HepG2 (cell line): Measurements from ENCODE around the gene RGL3. TPM values are rescaled to one million over a fixed set of nuclear protein-coding genes. Genes with fewer than 3 reads are reported as not detected.

ENCODE experiments used
- ATAC-seq: fragments of 200-7000 bp; cut with Tn5 transposase; 3 replicates; pipeline ENCODE4 v1.9.1; 2020; ENCODE audit warnings: mild to moderate bottlenecking, moderate library complexity
- BruUV-seq: library from RNA; stranded (reverse); fragments of 400-500 nt; replicated peaks from 2 replicates; lab custom pipeline; 2021; lab: Mats Ljungman, UMichigan
- CTCF ChIA-PET: fragments of 300-600 bp; formaldehyde crosslinking; extraction: SDS; loops from one replicate; lab custom pipeline; 2021; ENCODE audit warnings: low total read pairs, inconsistent platforms, low intra/inter-chr PET ratio; lab: Yijun Ruan, JAX
- POLR2A ChIA-PET: fragments of 350-600 bp; sonication (Branson Sonifier 250); formaldehyde crosslinking; loops from one replicate; lab custom pipeline; 2020; ENCODE audit warnings: antibody characterized with exemption, inconsistent platforms; lab: Yijun Ruan, JAX
- DNase-seq: peaks from one replicate; pipeline ENCODE4 v3.0.0-alpha.2; 2015; ENCODE audit warnings: low spot score
- FAIRE-seq: peaks from 3 replicates; lab custom pipeline; 2011; peaks lifted over from hg19 to GRCh38; lab: Jason Lieb, UNC
- H2AFZ ChIP-seq: one replicate; pipeline ENCODE4 v1.6.1; 2011; ENCODE audit warnings: low read length, inconsistent platforms
- H3K27ac ChIP-seq: fragments of 300-600 bp; 3 replicates; pipeline ENCODE4 v1.8.0; 2011; ENCODE audit warnings: mixed run types, mild to moderate bottlenecking, mixed read lengths, low read length, inconsistent platforms; ENCODE audit not compliant: insufficient read depth; ENCODE audit errors: extremely low read length
- H3K27me3 ChIP-seq, 2 experiments: fragments of 200-600 bp in 1 of 2; 2 replicates in 1 of 2; 3 replicates in 1 of 2; pipeline versions ENCODE4 v1.6.0 to v1.8.0; 2011; ENCODE audit warnings: low read length in 2 of 2, mild to moderate bottlenecking in 2 of 2, moderate library complexity in 2 of 2, inconsistent platforms in 1 of 2; ENCODE audit not compliant: insufficient read depth in 2 of 2, control insufficient read depth in 1 of 2
- H3K36me3 ChIP-seq, 2 experiments: fragments of 200-600 bp in 1 of 2; replicated peaks in 1 of 2; 2 replicates in 1 of 2; 3 replicates in 1 of 2; pipeline versions ENCODE4 v1.5.1 to v1.8.0; 2011; ENCODE audit warnings: low read length in 2 of 2, inconsistent platforms in 1 of 2; ENCODE audit not compliant: insufficient read depth in 2 of 2, control insufficient read depth in 1 of 2
- H3K4me1 ChIP-seq: 2 replicates; pipeline ENCODE4 v1.5.1; 2012; ENCODE audit warnings: low read length, inconsistent platforms; ENCODE audit not compliant: insufficient read depth
- H3K4me2 ChIP-seq: 2 replicates; pipeline ENCODE4 v1.6.0; 2011; ENCODE audit warnings: low read depth, low read length, inconsistent platforms
- H3K4me3 ChIP-seq, 3 experiments: fragments of 200-600 bp in 1 of 3; sonication (generic), shearing (Covaris generic) in 1 of 3; replicated peaks in 1 of 3; 2 replicates each; pipeline ENCODE4 v1.5.1; 2011 to 2016; ENCODE audit warnings: low read length in 3 of 3, inconsistent platforms in 2 of 3, low read depth in 2 of 3, mild to moderate bottlenecking in 2 of 3, control low read depth in 1 of 3, mixed read lengths in 1 of 3; ENCODE audit not compliant: insufficient read depth in 1 of 3
- H3K79me2 ChIP-seq: one replicate; pipeline ENCODE4 v1.6.1; 2011; ENCODE audit warnings: low read length, inconsistent platforms; ENCODE audit not compliant: insufficient read depth
- H3K9ac ChIP-seq: 2 replicates; pipeline ENCODE4 v1.6.0; 2011; ENCODE audit warnings: mild to moderate bottlenecking, low read depth, low read length, inconsistent platforms; ENCODE audit not compliant: insufficient read depth
- H3K9me3 ChIP-seq: 2 replicates; pipeline ENCODE4 v1.5.1; 2012; ENCODE audit warnings: mild to moderate bottlenecking, low read length
- H4K20me1 ChIP-seq: 2 replicates; pipeline ENCODE4 v1.6.0; 2011; ENCODE audit warnings: inconsistent platforms, mild to moderate bottlenecking, low read length, moderate library complexity; ENCODE audit not compliant: insufficient read depth
- AGO2 ChIP-seq: fragments of 200-400 bp; formaldehyde crosslinking; optimal IDR thresholded peaks from 2 replicates; pipeline ENCODE3; 2017; ENCODE audit warnings: mild to moderate bottlenecking, low read depth, low read length, moderate library complexity
- MBNL3 ChIP-seq: fragments of 250-450 bp; sonication (Bioruptor Pico); conservative IDR thresholded peaks from 2 replicates; pipeline ENCODE4 v1.8.0; 2022; ENCODE audit warnings: mild to moderate bottlenecking, inconsistent platforms
- POLR2G ChIP-seq: fragments of 200-400 bp; formaldehyde crosslinking; IDR thresholded peaks from 2 replicates; pipeline ENCODE4 v1.6.1; 2018; ENCODE audit warnings: mild to moderate bottlenecking, low read depth, low read length, moderate library complexity
- RBFOX2 ChIP-seq: fragments of 200-400 bp; formaldehyde crosslinking; IDR thresholded peaks from 2 replicates; pipeline ENCODE4 v1.6.1; 2017; ENCODE audit warnings: low read depth, mild to moderate bottlenecking, low read length
- ZBTB42 ChIP-seq: sonication (generic); formaldehyde crosslinking; IDR thresholded peaks from 2 replicates; pipeline ENCODE4 v1.5.0; 2020; ENCODE audit warnings: mild to moderate bottlenecking, missing genetic modification reagents
- WGBS: methylation state at CpG from one replicate; pipeline ENCODE4 v1.1.6; 2017; ENCODE audit warnings: low lambda C conversion rate; 5-methylcytosine and 5-hydroxymethylcytosine counted together
- in situ Hi-C: cut with HindIII; loops from 2 replicates; pipeline ENCODE4 v1.10.0; 2017; ENCODE audit warnings: low pct_unique_long_range_greater_than_20kb; ENCODE audit not compliant: extremely low pct_ligation_motif_present
- intact Hi-C: fragments of 100-400 bp; cut with micrococcal nuclease; formaldehyde crosslinking; loops from one replicate; pipeline ENCODE4 v1.10.0; 2022; ENCODE audit not compliant: unreplicated experiment
- polyA plus RNA-seq, 8 experiments: library from polyadenylated mRNA; depleted of rRNA in 3 of 8; stranded (reverse) in 7 of 8; unstranded in 1 of 8; fragments of >200 nt; fragmentation: Illumina TruSeq in 4 of 8; extraction: Trizol in 4 of 8; gene quantifications; 2 replicates each; pipeline versions ENCODE4 v1.2.1 to v1.2.3, GENCODE V29; 2011 to 2016; ENCODE audit warnings: low read depth in 4 of 8, missing spikeins in 1 of 8, mixed read lengths in 1 of 8; ENCODE audit not compliant: insufficient read depth in 1 of 8
- total RNA-seq, 5 experiments: library from RNA; depleted of rRNA; stranded (reverse); fragments of >200 nt; fragmentation: Illumina TruSeq; extraction: Trizol; gene quantifications; 2 replicates each; pipeline ENCODE4 v1.2.3, GENCODE V29; 2016; ENCODE audit warnings: low read depth in 1 of 5

RGL3 gene
- total and polyA plus RNA-seq, 2 of the 13 experiments (the other 11 are each of a cell fraction or from before 2014, with no cell fraction given), result 4.2 to 7.6 TPM

- BruUV-seq, result no TSS peak
- H3K9me3 ChIP-seq, result no peaks in the 10 kb centered on the region
- H4K20me1 ChIP-seq, result peaks cover 6% of the 10 kb centered on the region; the same call in 1 of the 2 replicates
Observed at GRCh38 chr19:11450570-11451326, 31.6 kb upstream of the RGL3 start.

GRCh38 chr19:11448923-11449554 lies 29.9 kb upstream of the RGL3 start:
- Histone ChIP-seq H3K9me3 (no peaks in the 10 kb centered on the region), H3K4me2 (no peak overlapping the region), H3K27me3 (no peaks in the 10 kb centered on the region), H4K20me1 (peaks cover 6% of the 10 kb centered on the region; the same call in 1 of the 2 replicates), H3K27ac (no peak overlapping the region), H2AFZ (no peak overlapping the region), H3K4me1 (peaks cover 14% of the 10 kb centered on the region), H3K79me2 (no peaks in the 10 kb centered on the region), H3K9ac (no peak overlapping the region), H3K4me3 (no peak overlapping the region), H3K36me3 (peaks cover 17 to 38% of the 10 kb centered on the region in 2 experiments; a peak in 4 of 5 replicates)
- ATAC-seq (no peak), DNase-seq (no peak), FAIRE-seq (no peak)
- in situ Hi-C loops (no loop called here), intact Hi-C loops (loop anchor here (10.0 kb wide), 1 partner anchor 154 kb away; the partner anchor contains the start of gene TSPAN16)
- TF ChIP-seq MBNL3 (CRISPR knock-in tag) (no peak), RBFOX2 (peak; percentile 48; the same call in 1 of the 2 replicates)
- CTCF ChIA-PET, result no interaction called here
- POLR2A ChIA-PET, result interaction anchor here (1.4 kb wide), 1 partner anchor 74 kb away, joined by 3 read pairs; no protein-coding TSS in a partner anchor
- BruUV-seq, result TSS peak; percentile 65
- 97% methylated on average over 11 of the region's 31 CpGs for WGBS

More at GRCh38 chr19:11450570-11451326, 31.6 kb upstream of the RGL3 start:
- Histone ChIP-seq H3K27ac (no peak overlapping the region), H2AFZ (no peak overlapping the region), H3K4me2 (no peak overlapping the region), H3K4me3 (no peak overlapping the region), H3K4me1 (peaks cover 18% of the 10 kb centered on the region), H3K9ac (no peak overlapping the region), H3K27me3 (peaks cover 0 to 2% of the 10 kb centered on the region in 2 experiments; a peak in 1 of 5 replicates), H3K79me2 (no peaks in the 10 kb centered on the region), H3K36me3 (peaks cover 12 to 24% of the 10 kb centered on the region in 2 experiments; a peak in 3 of 5 replicates)
- in situ Hi-C loops (loop anchor here (10.0 kb wide), 1 partner anchor 166 kb away; no protein-coding TSS in a partner anchor), intact Hi-C loops (no loop called here)
- ChIA-PET CTCF (no interaction called here), POLR2A (interaction anchor here (1.3 kb wide), 1 partner anchor 10 kb away, joined by 4 read pairs; no protein-coding TSS in a partner anchor)
- DNase-seq (no peak), FAIRE-seq (no peak), ATAC-seq (no peak)
- 96% methylated on average over 15 of the region's 21 CpGs for WGBS
- TF ChIP-seq AGO2 (peak; percentile 78), ZBTB42 (CRISPR knock-in tag) (no peak), POLR2G (0 out of 2 replicates have a peak, but pooled peaks have one; percentile 19)
